HL-60 (cell line): ENCODE results near the gene CCNJL.
"Not testable (repeated sequence)": the region's sequence is repeated elsewhere in the genome, so short reads cannot be mapped to it uniquely, and the experiment has no call there.

Source experiments
- DNase-seq, 2 experiments: peaks; one replicate each; pipeline ENCODE4 v3.0.0-alpha.2; 2010 to 2020; ENCODE audit warnings: low read depth in 1 of 2, low spot score in 1 of 2
- H3K27ac ChIP-seq: fragments of 250-450 bp; sonication (Bioruptor Pico); replicated peaks from 2 replicates; pipeline ENCODE4 v1.5.1; 2020; ENCODE audit warnings: mild to moderate bottlenecking, moderate library complexity
- H3K27me3 ChIP-seq: fragments of 250-450 bp; sonication (Bioruptor Pico); 2 replicates; pipeline ENCODE4 v1.5.1; 2021; ENCODE audit warnings: mild to moderate bottlenecking, moderate library complexity; ENCODE audit not compliant: insufficient read depth, poor library complexity, severe bottlenecking
- H3K4me3 ChIP-seq: replicated peaks from 2 replicates; pipeline ENCODE4 v1.5.1; 2011; ENCODE audit warnings: mild to moderate bottlenecking, control low read depth, low read length; ENCODE audit not compliant: insufficient read depth
- GABPA ChIP-seq: IDR thresholded peaks from 2 replicates; pipeline ENCODE4 v1.6.1; 2012; ENCODE audit warnings: low read depth
- POLR2AphosphoS5 ChIP-seq: IDR thresholded peaks from 2 replicates; pipeline ENCODE4 v1.6.1; 2012; ENCODE audit warnings: low read depth
- REST ChIP-seq: IDR thresholded peaks from 2 replicates; pipeline ENCODE4 v1.6.1; 2012; ENCODE audit warnings: low read depth; ENCODE audit not compliant: insufficient replicate concordance
- SPI1 ChIP-seq: IDR thresholded peaks from 2 replicates; pipeline ENCODE4 v1.6.1; 2012; ENCODE audit warnings: low read depth, mild to moderate bottlenecking, borderline replicate concordance
- TF ChIP-seq, protein P1 (sequence below): IDR thresholded peaks from one replicate; pipeline ENCODE4 v1.5.1; 2011; ENCODE audit warnings: low read length, control low read depth, inconsistent platforms; ENCODE audit not compliant: insufficient read depth

Gene CCNJL

DNA sequence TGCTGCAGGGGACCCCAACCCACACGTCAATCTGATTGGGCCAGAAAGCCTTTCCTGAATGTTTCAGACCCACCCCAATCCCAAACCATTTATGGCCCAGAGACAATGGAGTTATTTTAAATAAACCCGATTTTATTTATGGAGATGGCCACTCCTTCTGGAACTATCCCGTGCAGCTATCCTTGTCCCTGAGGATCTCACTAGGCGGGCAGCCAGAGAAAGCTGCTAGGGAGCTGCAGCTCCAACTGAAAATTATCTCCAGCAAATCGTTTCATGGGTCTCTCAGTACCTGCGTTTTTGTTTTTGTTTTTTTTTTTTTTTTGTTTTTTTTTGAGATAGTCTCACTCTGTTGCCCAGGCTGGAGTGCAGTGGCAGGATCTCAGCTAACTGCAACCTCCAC is 35.1 kb upstream of the CCNJL start:
- Histone ChIP-seq H3K27me3 (no peaks in the 10 kb centered on the region), H3K4me3 (no peak overlapping the region), H3K27ac (no peak overlapping the region)
- TF ChIP-seq SPI1 (no peak), GABPA (no peak), POLR2AphosphoS5 (no peak), REST (no peak)
- TF ChIP-seq, protein P1, sequence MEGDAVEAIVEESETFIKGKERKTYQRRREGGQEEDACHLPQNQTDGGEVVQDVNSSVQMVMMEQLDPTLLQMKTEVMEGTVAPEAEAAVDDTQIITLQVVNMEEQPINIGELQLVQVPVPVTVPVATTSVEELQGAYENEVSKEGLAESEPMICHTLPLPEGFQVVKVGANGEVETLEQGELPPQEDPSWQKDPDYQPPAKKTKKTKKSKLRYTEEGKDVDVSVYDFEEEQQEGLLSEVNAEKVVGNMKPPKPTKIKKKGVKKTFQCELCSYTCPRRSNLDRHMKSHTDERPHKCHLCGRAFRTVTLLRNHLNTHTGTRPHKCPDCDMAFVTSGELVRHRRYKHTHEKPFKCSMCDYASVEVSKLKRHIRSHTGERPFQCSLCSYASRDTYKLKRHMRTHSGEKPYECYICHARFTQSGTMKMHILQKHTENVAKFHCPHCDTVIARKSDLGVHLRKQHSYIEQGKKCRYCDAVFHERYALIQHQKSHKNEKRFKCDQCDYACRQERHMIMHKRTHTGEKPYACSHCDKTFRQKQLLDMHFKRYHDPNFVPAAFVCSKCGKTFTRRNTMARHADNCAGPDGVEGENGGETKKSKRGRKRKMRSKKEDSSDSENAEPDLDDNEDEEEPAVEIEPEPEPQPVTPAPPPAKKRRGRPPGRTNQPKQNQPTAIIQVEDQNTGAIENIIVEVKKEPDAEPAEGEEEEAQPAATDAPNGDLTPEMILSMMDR, result no peak
- DNase-seq, result no peak

DNA sequence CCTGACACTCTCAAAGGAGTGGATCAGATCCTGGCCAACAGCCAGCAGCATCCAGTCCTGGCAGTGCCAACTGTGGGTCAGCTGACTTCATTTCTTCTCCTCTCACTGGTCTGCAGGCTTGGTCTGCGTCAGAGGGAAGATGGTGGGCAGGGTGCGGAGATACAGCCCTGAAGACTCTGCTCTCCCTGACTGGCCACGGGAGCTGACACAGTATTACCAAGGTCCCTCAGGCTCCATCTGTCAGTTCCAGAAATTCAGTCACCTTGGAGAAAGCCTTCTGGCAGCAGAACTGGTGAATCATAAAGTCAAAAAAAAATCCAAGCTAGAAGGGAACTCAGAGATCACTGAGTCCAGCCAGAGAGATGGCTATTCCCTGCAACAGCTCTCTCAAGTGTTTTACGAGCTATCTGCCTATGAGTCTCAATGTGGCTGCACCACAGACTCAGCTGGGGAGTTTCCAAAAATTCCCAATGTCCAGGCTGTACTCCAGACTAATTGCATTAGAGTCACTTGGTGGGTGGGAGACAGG is 30.1 kb upstream of the CCNJL start:
- no peak for DNase-seq
- no peak overlapping the region for H3K27ac ChIP-seq
- no peak overlapping the region for H3K4me3 ChIP-seq
- TF ChIP-seq, protein P1, result no peak
- no peak for TF ChIP-seq REST
- no peak for TF ChIP-seq POLR2AphosphoS5
- no peak for TF ChIP-seq GABPA
- TF ChIP-seq SPI1, result no peak
- H3K27me3 ChIP-seq, result no peaks in the 10 kb centered on the region

- Histone ChIP-seq H3K4me3 (no peak overlapping the region), H3K27ac (no peak overlapping the region), H3K27me3 (no peaks in the 10 kb centered on the region)
- TF ChIP-seq GABPA, result no peak
- no peak for TF ChIP-seq SPI1
- TF ChIP-seq, protein P1, result no peak
- no peak for TF ChIP-seq REST
- TF ChIP-seq POLR2AphosphoS5, result no peak
- DNase-seq, result no peak
Observed at GRCh38 chr5:160341309-160341870, 29.0 kb upstream of the CCNJL start.

DNA sequence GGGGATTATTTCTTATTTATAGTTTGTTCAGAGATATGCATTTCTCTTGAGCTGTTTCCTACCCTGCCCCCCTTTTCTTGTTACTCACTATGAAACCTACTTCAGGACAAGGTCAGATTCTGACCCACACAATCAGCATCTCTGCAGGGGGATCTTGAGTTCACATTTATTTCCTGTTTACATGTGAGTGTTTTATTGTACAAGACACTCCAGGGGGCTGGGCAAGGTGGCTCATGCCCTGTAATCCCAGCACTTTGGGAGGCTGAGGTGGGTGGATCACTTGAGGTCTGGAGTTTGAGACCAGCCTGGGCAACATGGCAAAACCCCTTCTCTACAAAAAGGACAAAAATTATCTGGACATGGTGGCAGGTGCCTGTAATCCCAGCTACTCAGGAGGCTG is 28.1 kb upstream of the CCNJL start:
- not testable (repeated sequence) for H3K4me3 ChIP-seq, DNase-seq

More for the DNA sequence above, 28.1 kb upstream of the CCNJL start:
- H3K27me3 ChIP-seq, H3K27ac ChIP-seq: not testable (repeated sequence)
